Liver (tissue), 9 donors: Measurements from ENCODE around the gene TOX2. TPM values are rescaled to one million over a fixed set of nuclear protein-coding genes. Genes with fewer than 3 reads are reported as not detected.

ENCODE experiments used
- DNase-seq: peaks from one replicate; pipeline ENCODE4 v3.0.0-alpha.2; 2017; ENCODE audit warnings: low spot score
- H3K27ac ChIP-seq, 2 donors: one replicate each; pipeline ENCODE4 v1.7.0; 2013; ENCODE audit warnings: inconsistent platforms in 2 of 2, low read length in 2 of 2, control low read depth in 1 of 2, low read depth in 1 of 2, mild to moderate bottlenecking in 1 of 2
- H3K27me3 ChIP-seq, 4 donors: one replicate each; pipeline versions ENCODE4 v1.6.1 to v1.7.0; 2013; ENCODE audit warnings: low read length in 3 of 4, inconsistent platforms in 1 of 4, mild to moderate bottlenecking in 1 of 4, moderate library complexity in 1 of 4; ENCODE audit not compliant: control insufficient read depth in 4 of 4, insufficient read depth in 4 of 4
- H3K36me3 ChIP-seq, 4 donors: one replicate each; pipeline versions ENCODE4 v1.6.1 to v1.7.0; 2013; ENCODE audit warnings: low read length in 3 of 4, mild to moderate bottlenecking in 3 of 4, low read depth in 1 of 4, moderate library complexity in 1 of 4; ENCODE audit not compliant: control insufficient read depth in 4 of 4, insufficient read depth in 3 of 4
- H3K4me1 ChIP-seq, 4 donors: one replicate each; pipeline versions ENCODE4 v1.6.1 to v1.7.0; 2013; ENCODE audit warnings: low read length in 3 of 4, mild to moderate bottlenecking in 3 of 4, moderate library complexity in 1 of 4; ENCODE audit not compliant: control insufficient read depth in 4 of 4, insufficient read depth in 4 of 4
- H3K4me3 ChIP-seq, 3 donors: one replicate each; pipeline versions ENCODE4 v1.6.1 to v1.7.0; 2013; ENCODE audit warnings: low read length in 3 of 3, control low read depth in 1 of 3, low read depth in 1 of 3, mild to moderate bottlenecking in 1 of 3
- H3K9ac ChIP-seq, 2 donors: one replicate each; pipeline ENCODE4 v1.7.0; 2013; ENCODE audit warnings: low read length in 2 of 2, mild to moderate bottlenecking in 2 of 2, moderate library complexity in 2 of 2, control low read depth in 1 of 2, low read depth in 1 of 2
- H3K9me3 ChIP-seq, 4 donors: one replicate each; pipeline versions ENCODE4 v1.6.1 to v1.7.0; 2013; ENCODE audit warnings: low read length in 3 of 4; ENCODE audit not compliant: control insufficient read depth in 4 of 4
- EGR1 ChIP-seq, 2 donors: IDR thresholded peaks; 2 replicates each; pipeline ENCODE4 v1.6.1; 2016 to 2018; ENCODE audit warnings: antibody characterized with exemption in 2 of 2, low read depth in 2 of 2
- FOXA1 ChIP-seq: IDR thresholded peaks from 2 replicates; pipeline ENCODE4 v1.6.1; 2016; ENCODE audit warnings: antibody characterized with exemption
- FOXA2 ChIP-seq: IDR thresholded peaks from 2 replicates; pipeline ENCODE4 v1.6.1; 2016; ENCODE audit warnings: antibody characterized with exemption
- GABPA ChIP-seq, 2 donors: IDR thresholded peaks in 1 of 2; conservative IDR thresholded peaks in 1 of 2; 2 replicates each; pipeline ENCODE4 v1.6.1; 2016; ENCODE audit warnings: antibody characterized with exemption in 2 of 2, mild to moderate bottlenecking in 1 of 2, moderate library complexity in 1 of 2
- HNF4A ChIP-seq, 2 donors: conservative IDR thresholded peaks; 2 replicates each; pipeline ENCODE4 v1.6.1; 2016; ENCODE audit warnings: antibody characterized with exemption in 2 of 2, mild to moderate bottlenecking in 2 of 2
- HNF4G ChIP-seq: IDR thresholded peaks from 2 replicates; pipeline ENCODE4 v1.6.1; 2016; ENCODE audit warnings: antibody characterized with exemption
- JUND ChIP-seq, 2 donors: IDR thresholded peaks; 2 replicates each; pipeline ENCODE4 v1.6.1; 2016; ENCODE audit warnings: antibody characterized with exemption in 2 of 2
- NR2F2 ChIP-seq: IDR thresholded peaks from 2 replicates; pipeline ENCODE4 v1.6.1; 2016; ENCODE audit warnings: antibody characterized with exemption
- RAD21 ChIP-seq, 2 donors: IDR thresholded peaks; 2 replicates each; pipeline ENCODE4 v1.6.1; 2016; ENCODE audit warnings: antibody characterized with exemption in 2 of 2, mild to moderate bottlenecking in 2 of 2
- RXRA ChIP-seq, 2 donors: IDR thresholded peaks; 2 replicates each; pipeline ENCODE4 v1.6.1; 2017 to 2018; ENCODE audit warnings: antibody characterized with exemption in 2 of 2, mild to moderate bottlenecking in 1 of 2
- SP1 ChIP-seq: IDR thresholded peaks from 2 replicates; pipeline ENCODE4 v1.6.1; 2018; ENCODE audit warnings: antibody characterized with exemption, mild to moderate bottlenecking
- TAF1 ChIP-seq: conservative IDR thresholded peaks from 2 replicates; pipeline ENCODE4 v1.6.1; 2016; ENCODE audit warnings: antibody characterized with exemption, mild to moderate bottlenecking
- YY1 ChIP-seq: IDR thresholded peaks from 2 replicates; pipeline ENCODE4 v1.6.1; 2016; ENCODE audit warnings: antibody characterized with exemption, mild to moderate bottlenecking
- WGBS: extraction: QIAGEN DNeasy Blood & Tissue Kit; methylation state at CpG from one replicate; pipeline ENCODE4 v1.1.7; 2013; 5-methylcytosine and 5-hydroxymethylcytosine counted together
- polyA plus RNA-seq, 2 donors: library from polyadenylated mRNA; stranded (reverse) in 1 of 2; unstranded in 1 of 2; fragments of 200-250 nt in 1 of 2; fragments of >200 nt in 1 of 2; fragmentation: Nextera tagmentation in 1 of 2; extraction: Ambion mirVana in 1 of 2; gene quantifications; one replicate each; pipeline versions ENCODE4 v1.2.1 to v1.2.3, GENCODE V29; 2013 to 2015
- total RNA-seq, 2 donors: library from RNA; depleted of rRNA; stranded (reverse); fragments of >200 nt; gene quantifications; one replicate each; pipeline ENCODE4 v1.2.3, GENCODE V29; 2014
- TF ChIP-seq, protein P1 (sequence below): fragments of 150-350 bp; IDR thresholded peaks from 2 replicates; pipeline ENCODE4 v1.5.1; 2017; ENCODE audit warnings: improper control_type of control experiment, low read depth, low read length; ENCODE audit not compliant: missing input control
- TF ChIP-seq, protein P2 (sequence below): IDR thresholded peaks from 2 replicates; pipeline ENCODE4 v1.6.1; 2016; ENCODE audit warnings: antibody characterized with exemption
- TF ChIP-seq, protein P3 (sequence below): IDR thresholded peaks from 2 replicates; pipeline ENCODE4 v1.6.1; 2016; ENCODE audit warnings: antibody characterized with exemption
- TF ChIP-seq, protein P4 (sequence below): IDR thresholded peaks from 2 replicates; pipeline ENCODE4 v1.6.1; 2016; ENCODE audit warnings: antibody characterized with exemption
- TF ChIP-seq, protein P5 (sequence below): IDR thresholded peaks from 2 replicates; pipeline ENCODE4 v1.6.1; 2016; ENCODE audit warnings: antibody characterized with exemption, mild to moderate bottlenecking
- donor health status: healthy.
- donor health status: healthy.
- donor health status: healthy.
- donor health status: healthy.
- donor health status: healthy.

TOX2 gene
- total and polyA plus RNA-seq, 4 donors: 0.33 to 2.7 (median 1.4) TPM

DNA sequence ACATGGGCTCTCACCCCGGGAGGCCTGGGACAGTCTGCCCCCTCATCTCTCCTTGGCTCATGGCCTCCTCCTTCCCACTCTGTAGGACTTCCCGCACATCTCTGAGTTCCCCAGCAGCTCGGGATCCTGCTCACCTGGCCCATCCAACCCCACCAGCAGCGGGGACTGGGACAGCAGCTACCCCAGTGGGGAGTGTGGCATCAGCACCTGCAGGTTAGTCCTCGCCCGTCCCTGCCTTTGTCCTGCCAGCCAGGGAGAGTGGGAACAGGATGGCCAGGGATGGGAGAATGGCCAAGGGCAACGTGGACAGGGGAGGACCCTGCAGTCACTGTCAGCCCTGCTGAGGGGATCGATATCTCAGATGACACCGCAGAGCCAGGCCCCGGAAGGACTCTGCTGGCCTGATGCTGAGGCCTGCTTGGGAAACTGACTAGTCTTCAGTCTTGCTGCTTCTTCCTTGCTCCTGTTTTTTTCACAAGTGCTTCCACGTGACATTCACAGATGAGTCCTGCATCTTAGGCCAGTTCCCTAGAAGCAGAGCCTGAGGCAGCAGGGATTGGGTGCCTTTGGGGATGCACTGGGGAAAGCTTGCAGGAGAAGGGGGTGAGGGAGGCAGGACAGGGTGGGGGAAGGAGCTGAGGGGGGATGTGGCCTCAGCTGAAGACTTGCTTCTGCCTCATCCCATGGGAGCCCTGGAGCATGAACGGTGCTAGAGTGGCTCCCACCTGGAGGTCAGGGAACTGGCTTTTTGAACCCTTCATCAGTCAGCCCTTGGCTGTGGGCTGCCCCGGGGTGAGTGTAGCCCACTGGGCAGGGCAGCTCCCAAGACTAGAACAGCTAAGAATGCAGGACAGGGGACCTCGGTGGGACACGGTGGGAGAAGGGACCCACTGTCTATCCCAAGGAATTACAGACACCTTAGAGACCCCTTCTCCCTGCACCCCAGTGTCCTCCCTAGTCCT lies 152.3 kb downstream of the TOX2 start (continued):
- TF ChIP-seq, protein P1, sequence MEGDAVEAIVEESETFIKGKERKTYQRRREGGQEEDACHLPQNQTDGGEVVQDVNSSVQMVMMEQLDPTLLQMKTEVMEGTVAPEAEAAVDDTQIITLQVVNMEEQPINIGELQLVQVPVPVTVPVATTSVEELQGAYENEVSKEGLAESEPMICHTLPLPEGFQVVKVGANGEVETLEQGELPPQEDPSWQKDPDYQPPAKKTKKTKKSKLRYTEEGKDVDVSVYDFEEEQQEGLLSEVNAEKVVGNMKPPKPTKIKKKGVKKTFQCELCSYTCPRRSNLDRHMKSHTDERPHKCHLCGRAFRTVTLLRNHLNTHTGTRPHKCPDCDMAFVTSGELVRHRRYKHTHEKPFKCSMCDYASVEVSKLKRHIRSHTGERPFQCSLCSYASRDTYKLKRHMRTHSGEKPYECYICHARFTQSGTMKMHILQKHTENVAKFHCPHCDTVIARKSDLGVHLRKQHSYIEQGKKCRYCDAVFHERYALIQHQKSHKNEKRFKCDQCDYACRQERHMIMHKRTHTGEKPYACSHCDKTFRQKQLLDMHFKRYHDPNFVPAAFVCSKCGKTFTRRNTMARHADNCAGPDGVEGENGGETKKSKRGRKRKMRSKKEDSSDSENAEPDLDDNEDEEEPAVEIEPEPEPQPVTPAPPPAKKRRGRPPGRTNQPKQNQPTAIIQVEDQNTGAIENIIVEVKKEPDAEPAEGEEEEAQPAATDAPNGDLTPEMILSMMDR: no peak
- TF ChIP-seq HNF4G: no peak
- TF ChIP-seq NR2F2: no peak
- TF ChIP-seq, protein P2, sequence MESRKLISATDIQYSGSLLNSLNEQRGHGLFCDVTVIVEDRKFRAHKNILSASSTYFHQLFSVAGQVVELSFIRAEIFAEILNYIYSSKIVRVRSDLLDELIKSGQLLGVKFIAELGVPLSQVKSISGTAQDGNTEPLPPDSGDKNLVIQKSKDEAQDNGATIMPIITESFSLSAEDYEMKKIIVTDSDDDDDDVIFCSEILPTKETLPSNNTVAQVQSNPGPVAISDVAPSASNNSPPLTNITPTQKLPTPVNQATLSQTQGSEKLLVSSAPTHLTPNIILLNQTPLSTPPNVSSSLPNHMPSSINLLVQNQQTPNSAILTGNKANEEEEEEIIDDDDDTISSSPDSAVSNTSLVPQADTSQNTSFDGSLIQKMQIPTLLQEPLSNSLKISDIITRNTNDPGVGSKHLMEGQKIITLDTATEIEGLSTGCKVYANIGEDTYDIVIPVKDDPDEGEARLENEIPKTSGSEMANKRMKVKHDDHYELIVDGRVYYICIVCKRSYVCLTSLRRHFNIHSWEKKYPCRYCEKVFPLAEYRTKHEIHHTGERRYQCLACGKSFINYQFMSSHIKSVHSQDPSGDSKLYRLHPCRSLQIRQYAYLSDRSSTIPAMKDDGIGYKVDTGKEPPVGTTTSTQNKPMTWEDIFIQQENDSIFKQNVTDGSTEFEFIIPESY: no peak
- TF ChIP-seq RXRA (IDR thresholded peaks at IDR 0.05): no peak
- no peak for TF ChIP-seq SP1

DNA sequence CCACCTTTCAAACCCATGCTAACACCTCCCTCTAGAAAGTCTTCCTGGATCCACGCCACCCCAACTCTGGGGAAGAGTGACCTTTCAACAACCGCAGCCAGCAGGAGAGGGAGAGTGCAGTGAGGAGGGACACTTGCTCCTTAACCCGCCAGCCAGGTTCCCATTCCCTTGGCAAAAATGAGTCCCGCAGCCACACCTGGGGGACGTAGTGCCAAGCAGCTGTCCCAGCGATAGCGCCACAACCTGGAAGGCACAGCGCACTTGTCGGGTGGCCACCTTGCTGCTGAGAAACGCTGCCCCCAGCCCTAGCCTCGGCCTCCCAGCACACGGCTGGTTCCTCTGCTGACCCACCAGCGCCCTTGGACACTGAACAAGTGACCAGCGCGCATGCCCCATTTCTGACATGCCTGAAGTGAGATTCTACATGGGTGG lies 153.0 kb downstream of the TOX2 start:
- 96% methylated on average over 15 of the region's 15 CpGs for WGBS
- H3K27ac ChIP-seq: no peak overlapping the region

More for the DNA sequence above, 153.0 kb downstream of the TOX2 start:
- Histone ChIP-seq H3K9me3 (no peaks in the 10 kb centered on the region), H3K27me3 (no peaks in the 10 kb centered on the region), H3K4me3 (no peak overlapping the region), H3K9ac (no peak overlapping the region), H3K4me1 (no peaks in the 10 kb centered on the region), H3K36me3 (no peaks in the 10 kb centered on the region)
- TF ChIP-seq, protein P1: no peak
- TF ChIP-seq RXRA (IDR thresholded peaks at IDR 0.05) (no peak), FOXA1 (no peak), YY1 (no peak), FOXA2 (no peak), GABPA (IDR thresholded peaks at IDR 0.05 in 1 of 2, conservative IDR thresholded peaks at IDR 0.05 in 1 of 2) (no peak), HNF4A (conservative IDR thresholded peaks at IDR 0.05) (no peak), EGR1 (IDR thresholded peaks at IDR 0.05; ENCODE audit: low read depth in 2 of 2) (no peak), TAF1 (no peak), NR2F2 (no peak), HNF4G (no peak), JUND (IDR thresholded peaks at IDR 0.05) (no peak), SP1 (no peak), RAD21 (IDR thresholded peaks at IDR 0.05) (no peak)
- TF ChIP-seq, protein P2: no peak
- TF ChIP-seq, protein P3, sequence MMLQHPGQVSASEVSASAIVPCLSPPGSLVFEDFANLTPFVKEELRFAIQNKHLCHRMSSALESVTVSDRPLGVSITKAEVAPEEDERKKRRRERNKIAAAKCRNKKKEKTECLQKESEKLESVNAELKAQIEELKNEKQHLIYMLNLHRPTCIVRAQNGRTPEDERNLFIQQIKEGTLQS: no peak
- TF ChIP-seq, protein P4, sequence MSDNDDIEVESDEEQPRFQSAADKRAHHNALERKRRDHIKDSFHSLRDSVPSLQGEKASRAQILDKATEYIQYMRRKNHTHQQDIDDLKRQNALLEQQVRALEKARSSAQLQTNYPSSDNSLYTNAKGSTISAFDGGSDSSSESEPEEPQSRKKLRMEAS: no peak
- TF ChIP-seq, protein P5, sequence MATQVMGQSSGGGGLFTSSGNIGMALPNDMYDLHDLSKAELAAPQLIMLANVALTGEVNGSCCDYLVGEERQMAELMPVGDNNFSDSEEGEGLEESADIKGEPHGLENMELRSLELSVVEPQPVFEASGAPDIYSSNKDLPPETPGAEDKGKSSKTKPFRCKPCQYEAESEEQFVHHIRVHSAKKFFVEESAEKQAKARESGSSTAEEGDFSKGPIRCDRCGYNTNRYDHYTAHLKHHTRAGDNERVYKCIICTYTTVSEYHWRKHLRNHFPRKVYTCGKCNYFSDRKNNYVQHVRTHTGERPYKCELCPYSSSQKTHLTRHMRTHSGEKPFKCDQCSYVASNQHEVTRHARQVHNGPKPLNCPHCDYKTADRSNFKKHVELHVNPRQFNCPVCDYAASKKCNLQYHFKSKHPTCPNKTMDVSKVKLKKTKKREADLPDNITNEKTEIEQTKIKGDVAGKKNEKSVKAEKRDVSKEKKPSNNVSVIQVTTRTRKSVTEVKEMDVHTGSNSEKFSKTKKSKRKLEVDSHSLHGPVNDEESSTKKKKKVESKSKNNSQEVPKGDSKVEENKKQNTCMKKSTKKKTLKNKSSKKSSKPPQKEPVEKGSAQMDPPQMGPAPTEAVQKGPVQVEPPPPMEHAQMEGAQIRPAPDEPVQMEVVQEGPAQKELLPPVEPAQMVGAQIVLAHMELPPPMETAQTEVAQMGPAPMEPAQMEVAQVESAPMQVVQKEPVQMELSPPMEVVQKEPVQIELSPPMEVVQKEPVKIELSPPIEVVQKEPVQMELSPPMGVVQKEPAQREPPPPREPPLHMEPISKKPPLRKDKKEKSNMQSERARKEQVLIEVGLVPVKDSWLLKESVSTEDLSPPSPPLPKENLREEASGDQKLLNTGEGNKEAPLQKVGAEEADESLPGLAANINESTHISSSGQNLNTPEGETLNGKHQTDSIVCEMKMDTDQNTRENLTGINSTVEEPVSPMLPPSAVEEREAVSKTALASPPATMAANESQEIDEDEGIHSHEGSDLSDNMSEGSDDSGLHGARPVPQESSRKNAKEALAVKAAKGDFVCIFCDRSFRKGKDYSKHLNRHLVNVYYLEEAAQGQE: no peak
- DNase-seq: no peak
